Dermis blood vessel endothelial cell (primary cell): ENCODE results near the gene DPEP3. TPM values are rescaled to one million over a fixed set of nuclear protein-coding genes. Genes with fewer than 3 reads are reported as not detected.
A peak's percentile ranks its signal among the peaks of the same experiment; 100 is the strongest.
"Not testable (repeated sequence)": the region's sequence is repeated elsewhere in the genome, so short reads cannot be mapped to it uniquely, and the experiment has no call there.

Experiments
- DNase-seq: peaks from one replicate; pipeline ENCODE4 v3.0.0; 2010
- total RNA-seq: library from RNA; depleted of rRNA; stranded (reverse); fragments of >200 nt; gene quantifications from 2 replicates; pipeline ENCODE4 v1.2.3, GENCODE V29; 2014

DPEP3 gene
- total RNA-seq = not detected in 2 replicates

DNA sequence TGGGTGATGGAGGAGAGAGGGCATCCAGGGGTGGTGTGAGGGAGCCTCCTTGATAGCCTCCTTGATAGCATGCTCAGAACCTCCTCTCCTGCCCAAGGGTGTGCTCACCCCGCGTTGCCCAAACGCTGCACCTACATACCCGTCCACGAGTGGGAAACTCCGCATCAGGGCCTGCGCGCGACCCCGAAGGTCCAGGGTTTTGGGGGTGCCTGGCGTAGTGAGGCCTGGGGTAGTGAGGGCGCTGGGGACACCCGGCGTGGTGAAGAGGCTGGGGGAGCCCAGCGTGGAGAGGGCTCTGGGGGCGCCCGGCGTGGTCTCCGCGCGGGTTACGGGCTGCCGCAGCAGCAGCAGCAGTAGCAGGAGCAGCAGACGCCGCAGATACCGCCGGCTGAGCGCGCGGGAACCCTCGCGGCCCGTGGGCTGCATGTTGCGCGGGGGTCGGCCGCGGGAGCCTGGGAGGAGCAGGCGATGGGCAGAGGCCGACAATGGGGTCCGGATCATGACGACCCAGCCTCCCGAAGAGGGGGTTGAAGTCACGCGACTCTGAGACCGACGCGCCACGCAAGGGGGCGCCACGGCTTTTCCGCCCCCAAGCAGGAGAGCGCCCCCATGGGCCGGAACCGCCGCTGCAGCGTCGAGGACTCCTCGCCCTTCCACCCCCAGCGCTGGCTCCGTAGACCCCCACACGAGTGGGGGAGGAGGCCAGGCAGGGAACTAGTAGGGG lies at the start of gene DPEP3:
Gene DPEP3, minus strand, starts transcription at position 545 of the 724 bp plus-strand sequence. Its CDS starts 119 bp downstream, at position 426.
- DNase-seq = peak; percentile 31

GRCh38 chr16:68028996-68029395 lies 48.7 kb upstream of the DPEP3 start:
- DNase-seq = no peak

- DNase-seq = peak; percentile 97
Observed at GRCh38 chr16:68022728-68023537, 42.6 kb upstream of the DPEP3 start, which contains the start of the genes DDX28 and DUS2. Gene DDX28, minus strand, starts transcription at chr16:68023232. Its CDS starts 30 bp downstream, at chr16:68023202. Gene DUS2, plus strand, starts transcription at chr16:68023284. Its CDS starts 14,740 bp downstream, at chr16:68038024.

DNA sequence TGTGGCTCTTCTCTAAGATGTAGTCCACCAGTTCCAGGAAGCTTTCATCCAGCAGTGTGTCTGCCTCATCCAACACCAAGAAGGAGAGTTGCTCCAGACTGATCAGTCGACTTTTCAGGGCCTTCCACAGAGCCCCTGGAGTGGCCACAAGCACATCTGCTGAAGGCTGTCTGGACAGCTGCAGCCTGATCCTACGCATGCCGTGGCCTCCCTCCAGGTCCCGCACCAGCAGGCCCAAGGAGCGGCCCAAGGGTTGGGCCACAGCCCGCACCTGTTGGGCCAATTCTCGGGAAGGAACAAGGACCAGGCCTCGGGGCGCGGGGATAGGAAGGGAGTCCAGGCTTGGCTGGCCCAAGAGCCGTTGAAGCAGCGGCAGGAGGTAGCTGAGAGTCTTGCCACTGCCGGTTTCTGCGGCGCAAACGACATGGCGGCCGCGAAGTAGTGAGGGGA lies 42.0 kb upstream of the DPEP3 start:
- DNase-seq = no peak

DNA sequence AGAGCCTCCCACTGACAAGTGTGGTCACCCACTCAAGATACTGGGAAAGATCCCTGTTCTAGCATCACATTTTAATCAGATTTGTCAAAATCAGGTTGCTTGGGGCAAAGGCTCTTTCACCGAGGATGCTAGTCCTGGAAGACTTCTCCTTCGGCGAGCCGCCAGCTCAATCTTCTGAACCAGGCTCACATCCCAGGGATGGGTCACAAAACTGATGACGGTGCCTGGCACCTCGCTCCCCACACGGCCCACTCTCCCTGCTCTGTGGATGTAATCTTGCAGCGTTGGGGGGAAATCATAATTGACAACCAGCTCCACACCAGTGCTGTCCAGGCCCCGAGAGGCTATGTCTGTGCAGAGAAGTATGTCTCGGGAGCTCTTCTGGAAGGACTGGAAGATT lies 41.2 kb upstream of the DPEP3 start:
- no peak for DNase-seq

GRCh38 chr16:68019167-68019680 lies 38.9 kb upstream of the DPEP3 start:
- no peak for DNase-seq

DNA sequence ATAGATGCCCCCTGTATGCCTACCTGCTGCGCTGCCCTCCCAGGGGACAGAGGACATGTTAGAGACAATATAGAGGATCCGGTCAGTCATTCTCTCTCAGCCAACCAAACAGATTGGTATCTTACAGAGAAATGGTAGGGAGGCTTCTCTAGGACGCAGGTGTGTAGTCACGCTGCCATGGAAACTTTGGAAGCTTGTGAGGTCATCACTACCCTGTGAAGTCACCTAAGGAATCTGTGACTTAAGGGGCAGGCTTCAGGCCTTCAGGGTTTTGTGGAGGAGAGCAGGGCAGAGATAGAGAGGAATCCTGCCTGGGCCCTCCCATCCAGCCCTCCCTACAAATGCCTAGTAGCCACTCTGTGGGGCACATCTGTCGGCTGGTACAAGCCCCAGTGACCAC lies 35.4 kb upstream of the DPEP3 start, which contains the start of gene DPEP2NB:
Gene DPEP2NB, minus strand, starts transcription at position 231 of the 400 bp plus-strand sequence. Its CDS starts 141 bp downstream, at position 90.
- no peak for DNase-seq

GRCh38 chr16:68013440-68013839 lies 33.1 kb upstream of the DPEP3 start:
- DNase-seq = peak; percentile 82

GRCh38 chr16:68009872-68010271 lies 29.6 kb upstream of the DPEP3 start:
- not testable (repeated sequence) for DNase-seq

- DNase-seq = no peak
Observed at GRCh38 chr16:68009157-68009735, 28.9 kb upstream of the DPEP3 start.

DNA sequence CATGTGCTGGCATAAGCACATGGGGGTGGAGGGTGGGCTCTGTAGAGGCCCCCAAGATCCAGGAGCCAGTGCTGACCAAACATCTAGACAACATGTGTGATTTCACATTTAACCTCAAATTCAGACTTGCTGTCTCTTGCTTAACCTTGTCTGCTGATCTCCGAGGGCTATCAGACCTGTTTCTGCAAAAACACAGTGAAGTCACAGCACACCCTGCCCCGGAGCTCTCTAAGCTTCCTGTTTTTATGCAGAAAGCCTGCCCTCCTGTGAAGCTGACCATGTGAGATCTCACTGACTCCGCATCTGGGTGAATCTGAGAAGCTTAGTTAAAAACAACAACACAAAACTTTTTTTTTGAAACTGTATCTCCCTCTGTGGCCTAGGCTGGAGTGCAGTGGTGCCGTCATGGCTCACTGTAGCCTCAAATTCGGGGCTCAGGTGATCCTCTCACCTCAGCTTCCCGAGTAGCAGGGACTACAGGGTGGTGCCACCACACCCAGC lies 25.5 kb upstream of the DPEP3 start:
- peak; percentile 83 for DNase-seq

DNA sequence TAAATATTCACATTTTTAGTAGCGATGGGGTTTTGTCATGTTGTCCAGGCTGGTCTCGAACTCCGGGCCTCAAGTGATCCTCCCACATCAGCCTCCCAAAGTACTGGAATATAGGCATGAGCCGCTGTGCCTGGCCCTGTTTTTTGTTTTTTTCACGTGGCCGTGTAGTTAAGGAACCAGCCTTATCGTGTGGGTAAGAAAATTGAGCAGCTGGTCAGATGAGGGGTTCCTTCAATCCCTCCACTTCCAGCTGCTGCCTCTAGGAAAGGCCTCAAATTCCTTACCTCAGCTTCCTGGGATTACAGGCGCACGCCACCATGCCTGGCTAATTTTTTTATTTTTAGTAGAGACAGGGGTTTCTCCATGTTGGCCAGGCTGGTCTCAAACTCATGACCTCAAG lies 24.9 kb upstream of the DPEP3 start:
- DNase-seq = no peak

DNA sequence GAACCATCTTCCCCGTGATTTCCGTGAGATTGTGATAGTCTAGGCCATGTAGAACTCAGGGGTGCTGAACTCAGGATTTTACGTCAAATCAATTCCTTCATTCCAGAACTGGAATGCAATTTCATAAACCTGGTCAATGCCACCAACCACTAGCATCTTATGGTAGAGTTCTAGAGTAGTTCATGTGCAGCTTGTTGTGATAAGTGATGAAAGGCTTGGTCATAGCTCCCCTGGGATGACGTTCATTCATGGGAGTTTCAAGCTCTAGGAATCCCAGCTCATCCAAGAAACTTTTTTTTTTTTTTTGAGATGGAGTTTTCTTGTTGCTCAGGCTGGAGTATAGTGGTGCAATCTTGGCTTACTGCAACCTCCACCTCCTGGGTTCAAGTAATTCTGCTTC lies 22.7 kb upstream of the DPEP3 start:
- no peak for DNase-seq

DNA sequence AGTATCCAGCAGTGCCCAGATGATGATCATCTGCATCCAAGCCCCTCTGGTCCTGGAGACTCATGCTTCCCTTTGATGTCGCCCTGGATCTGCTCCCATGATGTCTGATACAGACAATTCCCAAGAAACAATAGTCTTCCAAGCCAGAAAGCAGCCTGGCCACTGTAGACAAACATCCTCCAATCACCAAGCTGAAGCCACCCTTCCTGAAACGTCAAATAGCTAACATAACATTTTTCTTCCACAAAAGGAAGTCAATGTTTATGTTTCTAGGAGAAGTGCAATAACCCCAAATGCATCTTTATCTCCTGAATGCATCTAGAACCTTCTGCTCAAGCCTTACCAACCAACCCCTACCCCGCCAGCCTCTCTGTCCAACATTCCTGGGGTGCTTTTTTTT lies 20.2 kb upstream of the DPEP3 start:
- DNase-seq = peak; percentile 72

DNA sequence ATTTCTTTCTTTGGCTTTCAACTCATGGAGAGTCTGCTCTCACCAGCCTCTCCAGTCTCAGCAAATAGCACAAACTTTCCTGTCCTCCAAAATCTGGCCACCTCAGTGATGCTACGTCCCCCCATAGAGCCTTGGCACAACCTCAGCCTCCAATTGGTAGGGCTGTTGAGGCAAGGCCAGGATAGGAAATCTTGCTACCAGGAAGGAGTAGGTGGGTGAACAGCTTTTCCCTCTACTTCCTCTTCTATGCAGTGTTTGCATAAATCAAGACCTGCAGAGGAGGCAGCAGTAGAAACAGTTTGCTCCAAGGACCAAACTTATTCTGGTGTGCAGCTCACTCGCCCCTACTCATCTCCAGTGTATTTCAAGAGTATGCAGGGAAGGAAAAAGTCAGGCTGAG lies 19.7 kb upstream of the DPEP3 start:
- no peak for DNase-seq

GRCh38 chr16:67998779-67999688 lies 18.7 kb upstream of the DPEP3 start, which contains the start of gene DPEP2:
Gene DPEP2, minus strand, starts transcription at chr16:67999484. Its CDS starts 6,272 bp downstream, at chr16:67993212.
- DNase-seq = not testable (repeated sequence)

DNA sequence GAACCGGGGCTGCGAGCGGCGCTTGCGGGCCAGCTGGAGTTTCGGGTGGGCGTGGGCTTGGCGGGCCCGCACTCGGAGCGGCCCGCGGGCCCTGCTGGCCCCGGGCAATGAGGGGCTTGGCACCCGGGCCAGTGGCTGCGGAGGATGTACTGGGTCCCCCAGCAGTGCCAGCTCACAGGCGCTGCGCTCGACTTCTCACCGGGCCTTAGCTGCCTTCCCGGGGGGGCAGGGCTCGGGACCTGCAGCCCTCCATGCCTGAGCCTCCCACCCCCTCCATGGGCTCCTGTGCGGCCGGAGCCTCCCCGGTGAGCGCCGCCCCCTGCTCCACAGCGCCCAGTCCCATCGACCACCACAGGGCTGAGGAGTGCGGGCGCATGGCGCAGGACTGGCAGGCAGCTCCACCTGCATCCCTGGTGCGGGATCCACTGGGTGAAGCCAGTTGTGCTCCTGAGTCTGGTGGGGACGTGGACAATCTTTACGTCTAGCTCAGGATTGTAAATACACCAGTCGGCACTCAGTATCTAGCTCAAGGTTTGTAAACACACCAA lies 18.0 kb upstream of the DPEP3 start:
- DNase-seq = not testable (repeated sequence)

DNA sequence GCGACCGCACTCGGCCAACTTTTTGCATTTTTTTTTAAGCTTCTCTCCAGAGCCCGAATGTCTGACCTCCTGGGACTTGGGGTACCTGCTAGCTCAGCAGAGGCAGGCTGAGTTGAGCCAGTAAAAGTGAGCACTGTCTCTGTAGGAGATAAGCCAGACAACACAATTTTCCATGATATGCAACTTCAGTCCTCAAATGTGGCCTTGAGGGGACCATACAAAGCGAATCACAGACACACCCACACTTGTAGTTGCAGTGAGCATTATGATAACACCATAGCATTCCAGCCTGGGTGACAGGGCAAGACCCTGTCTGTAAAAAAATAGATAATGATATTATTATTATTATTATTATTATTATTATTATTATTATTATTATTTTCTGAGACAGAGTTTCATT lies 16.4 kb upstream of the DPEP3 start:
- no peak for DNase-seq

- no peak for DNase-seq
Observed at GRCh38 chr16:67995423-67995822, 15.1 kb upstream of the DPEP3 start.

DNA sequence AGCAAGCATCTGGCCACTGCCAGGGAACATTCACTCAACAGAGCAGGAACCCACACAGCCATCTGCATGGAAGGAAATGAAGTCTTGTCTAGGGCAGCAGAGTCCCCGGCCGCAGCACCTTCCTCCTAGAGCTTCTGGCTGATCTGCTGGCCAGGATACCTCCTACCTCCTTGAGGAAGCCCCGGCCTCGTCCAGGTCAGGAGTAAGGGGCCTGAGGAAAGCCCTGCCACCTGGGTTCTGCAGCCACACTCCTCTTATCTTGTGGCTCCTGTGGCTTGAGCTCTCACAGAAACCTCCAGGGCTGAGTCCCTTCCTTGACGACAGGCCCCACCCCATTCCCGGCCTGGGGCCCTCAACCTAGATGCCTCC lies 13.7 kb upstream of the DPEP3 start:
- not testable (repeated sequence) for DNase-seq
